Jurkat, Clone E6-1 (cell line): ENCODE results near the gene CES3.
"Not testable (repeated sequence)": the region's sequence is repeated elsewhere in the genome, so short reads cannot be mapped to it uniquely, and the experiment has no call there.

Experiments used
- DNase-seq: peaks from one replicate; pipeline ENCODE4 v3.0.0-alpha.2; 2011; ENCODE audit warnings: low read depth, low spot score
- H3K4me3 ChIP-seq: 2 replicates; pipeline ENCODE4 v1.5.1; 2011; ENCODE audit warnings: mild to moderate bottlenecking, low read length, control low read depth, moderate library complexity

Gene CES3

DNA sequence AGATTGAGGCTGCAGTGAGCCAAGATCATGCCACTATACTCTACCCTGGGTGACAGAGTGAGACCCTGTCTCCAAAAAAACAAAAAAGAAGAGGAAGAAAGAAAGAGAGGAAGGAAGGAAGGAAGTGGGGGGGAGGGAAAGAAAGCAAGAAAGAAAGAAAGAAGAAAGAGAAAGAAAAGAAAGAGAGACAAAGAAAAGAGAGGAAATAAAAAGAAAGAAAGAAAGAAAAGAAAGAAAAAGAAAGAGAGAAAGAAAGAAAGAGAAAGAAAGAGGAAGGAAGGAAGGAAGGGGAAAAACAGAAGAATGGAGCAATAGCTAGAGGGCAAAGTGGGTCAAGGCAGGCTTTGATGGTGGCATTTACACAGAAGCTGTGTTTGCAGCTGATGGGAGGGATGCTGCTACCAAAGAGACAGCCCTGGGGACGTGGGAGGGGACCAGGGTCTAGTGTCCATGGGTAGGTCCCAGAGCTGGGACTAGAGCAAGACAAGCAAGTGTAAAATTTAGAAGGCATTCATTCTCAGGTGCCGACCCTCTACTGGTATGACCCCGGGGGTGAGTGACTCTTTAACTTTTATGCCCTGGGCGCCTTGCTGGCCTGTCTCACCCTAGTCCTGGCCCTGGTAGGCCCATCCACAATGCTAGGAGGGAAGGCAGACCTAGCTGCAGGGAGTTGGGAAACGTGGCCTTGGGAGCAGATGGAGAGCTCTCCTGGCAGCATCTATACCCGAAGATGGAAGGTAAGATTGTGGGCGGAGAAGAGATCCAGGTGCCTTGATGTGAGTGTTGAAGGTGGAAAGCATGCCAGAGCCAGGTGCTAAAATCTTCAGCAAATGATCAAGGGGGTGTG is 2.0 kb upstream of the CES3 start:
- H3K4me3 ChIP-seq: no peak overlapping the region

DNA sequence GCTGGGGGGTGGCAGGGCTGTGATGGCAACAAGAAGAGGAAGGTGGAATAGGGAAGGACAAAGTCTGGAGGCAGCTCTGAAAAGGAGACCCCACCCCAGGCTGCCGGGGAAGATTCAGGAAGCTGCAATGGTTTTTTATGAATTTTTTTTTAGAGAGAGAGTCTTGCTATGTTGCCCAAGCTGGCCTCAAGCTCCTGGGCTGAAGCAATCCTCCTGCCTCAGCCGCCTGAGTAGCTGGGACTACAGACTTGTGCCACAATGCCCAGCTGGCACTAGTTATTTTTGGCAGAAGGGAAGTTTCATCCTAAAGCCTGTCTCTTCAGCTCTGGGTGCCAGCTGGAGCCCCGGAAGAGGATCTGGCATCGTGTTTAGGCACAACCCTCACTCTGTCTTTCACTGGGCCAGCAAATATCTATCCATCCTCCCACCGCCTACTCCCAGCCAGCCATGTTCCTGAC is 1.3 kb upstream of the CES3 start:
- no peak overlapping the region for H3K4me3 ChIP-seq
- no peak for DNase-seq

More for the DNA sequence above, 2.0 kb upstream of the CES3 start:
- DNase-seq: no peak

DNA sequence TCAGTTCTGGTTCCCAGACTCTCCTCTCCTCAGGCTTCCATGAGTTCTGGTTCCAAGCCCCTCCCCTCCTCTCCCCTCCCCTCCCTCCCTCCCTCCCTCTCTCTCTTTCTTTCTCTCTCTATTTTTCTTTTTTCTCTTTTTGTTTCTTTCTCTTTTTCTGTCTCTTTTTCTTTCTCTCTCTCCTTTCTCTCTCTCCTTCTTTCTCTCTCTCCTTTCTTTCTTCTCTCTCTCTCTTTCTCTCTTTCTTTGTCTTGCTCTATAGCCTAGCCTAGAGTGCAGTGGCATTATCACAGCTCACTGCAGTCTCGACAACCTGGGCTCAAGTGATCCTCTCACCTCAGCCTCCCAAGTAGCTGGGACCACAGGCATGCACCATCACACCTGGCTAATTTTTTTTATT is 796 bp upstream of the CES3 start:
- DNase-seq: no peak
- H3K4me3 ChIP-seq: no peak overlapping the region

DNA sequence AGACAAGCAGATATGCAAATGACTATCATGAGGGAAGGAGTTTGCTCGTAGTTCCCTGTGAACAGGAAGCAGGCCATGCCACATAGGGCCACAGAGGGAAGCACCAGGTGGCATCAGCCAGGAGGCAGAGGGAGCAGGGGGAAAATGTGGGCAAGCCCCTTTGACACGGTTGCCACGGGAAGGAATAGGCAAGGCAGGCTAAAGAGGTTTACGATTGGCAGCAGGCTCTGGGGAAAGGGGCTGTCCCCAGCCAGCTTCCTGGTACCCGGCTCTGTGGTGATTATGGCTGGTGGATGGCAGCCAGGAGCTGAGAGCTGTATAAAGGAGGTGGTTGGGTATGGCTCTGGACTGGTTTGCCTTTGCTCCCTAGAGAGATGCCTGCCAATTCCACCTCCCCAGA is 848 bp downstream of the CES3 start:
- H3K4me3 ChIP-seq: peak overlapping the region; percentile 82
- peak; percentile 26 for DNase-seq

DNA sequence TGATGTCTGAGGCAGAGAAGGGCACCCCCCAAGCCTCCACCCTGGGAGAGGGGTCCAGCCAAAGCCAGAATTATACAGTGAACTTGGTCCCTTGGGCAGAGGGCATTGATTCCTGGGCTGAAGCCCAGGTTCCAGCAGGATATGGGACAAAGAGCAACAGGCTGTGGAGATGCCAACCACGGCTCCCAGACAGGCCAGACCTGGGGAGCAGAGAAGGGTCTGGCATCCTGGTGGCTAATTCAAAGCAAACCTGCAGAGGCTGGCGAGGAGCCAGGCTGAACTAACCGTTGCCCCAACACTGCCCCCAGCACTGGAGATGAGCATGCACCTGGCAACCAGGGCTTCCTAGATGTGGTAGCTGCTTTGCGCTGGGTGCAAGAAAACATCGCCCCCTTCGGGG is 3.0 kb downstream of the CES3 start:
- no peak for DNase-seq
- H3K4me3 ChIP-seq: no peak overlapping the region

DNA sequence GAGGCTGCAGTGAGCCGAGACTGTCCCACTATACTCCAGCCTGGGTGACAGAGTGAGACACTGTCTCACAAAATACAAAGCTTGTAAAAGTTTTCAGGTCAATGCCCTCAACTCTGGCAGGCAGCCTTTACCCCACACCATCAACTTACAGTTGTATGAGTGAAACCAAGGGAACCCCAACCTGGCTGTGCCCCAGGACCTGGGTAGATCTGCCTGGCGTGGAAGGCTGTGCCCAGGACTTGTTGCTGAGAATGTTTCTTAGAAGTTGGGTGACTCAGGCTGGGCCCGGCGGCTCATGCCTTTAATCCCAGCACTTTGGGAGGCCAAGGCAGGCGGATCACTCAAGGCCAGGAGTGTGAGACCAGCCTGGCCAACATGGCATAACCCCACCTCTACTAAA is 7.8 kb downstream of the CES3 start:
- no peak for DNase-seq
- no peak overlapping the region for H3K4me3 ChIP-seq

DNA sequence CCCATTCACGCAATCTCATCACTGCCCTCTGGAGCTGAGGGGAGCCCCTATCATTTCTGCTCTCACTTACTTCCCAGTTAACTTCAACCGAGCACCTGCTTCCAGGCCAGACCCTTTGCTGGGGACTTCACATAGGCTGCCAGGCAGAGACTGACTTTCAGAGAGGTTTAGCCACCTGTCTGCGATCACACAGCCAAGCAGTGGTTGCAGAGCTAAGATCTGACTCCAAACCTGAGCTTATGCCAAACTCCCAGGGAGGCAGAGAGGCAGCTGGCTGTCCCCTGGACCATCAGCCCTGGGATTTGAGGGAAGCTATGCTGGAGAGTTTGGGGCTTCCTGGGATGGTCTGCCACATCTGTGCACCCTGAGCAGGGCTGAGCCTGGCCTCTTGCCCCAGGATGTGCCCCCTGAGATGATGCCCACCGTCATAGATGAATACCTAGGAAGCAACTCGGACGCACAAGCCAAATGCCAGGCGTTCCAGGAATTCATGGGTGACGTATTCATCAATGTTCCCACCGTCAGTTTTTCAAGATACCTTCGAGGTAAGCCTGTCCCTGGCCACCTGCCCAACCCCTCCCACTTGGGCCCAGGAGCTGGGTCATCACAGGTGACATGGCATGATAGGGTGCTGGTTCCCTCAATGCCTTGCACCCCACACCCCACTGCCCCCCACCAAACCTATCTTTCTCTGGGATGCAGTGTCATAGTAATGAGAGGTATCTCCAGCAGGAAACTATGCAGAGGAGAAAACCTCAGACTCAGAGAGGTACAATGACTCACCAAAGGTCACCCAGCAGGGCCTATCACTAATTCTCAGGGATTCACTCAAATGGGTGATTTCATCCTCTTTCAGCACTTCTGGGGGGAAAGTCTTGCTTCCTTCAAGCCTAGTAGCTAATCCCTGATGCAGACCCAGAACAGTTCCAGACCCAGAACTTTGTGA is 10.0 kb downstream of the CES3 start:
- no peak for DNase-seq
- no peak overlapping the region for H3K4me3 ChIP-seq

DNA sequence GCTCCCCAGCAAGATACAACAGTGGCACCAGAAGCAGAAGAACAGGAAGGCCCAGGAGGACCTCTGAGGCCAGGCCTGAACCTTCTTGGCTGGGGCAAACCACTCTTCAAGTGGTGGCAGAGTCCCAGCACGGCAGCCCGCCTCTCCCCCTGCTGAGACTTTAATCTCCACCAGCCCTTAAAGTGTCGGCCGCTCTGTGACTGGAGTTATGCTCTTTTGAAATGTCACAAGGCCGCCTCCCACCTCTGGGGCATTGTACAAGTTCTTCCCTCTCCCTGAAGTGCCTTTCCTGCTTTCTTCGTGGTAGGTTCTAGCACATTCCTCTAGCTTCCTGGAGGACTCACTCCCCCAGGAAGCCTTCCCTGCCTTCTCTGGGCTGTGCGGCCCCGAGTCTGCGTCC is 11.9 kb downstream of the CES3 start:
- no peak for DNase-seq
- no peak overlapping the region for H3K4me3 ChIP-seq

DNA sequence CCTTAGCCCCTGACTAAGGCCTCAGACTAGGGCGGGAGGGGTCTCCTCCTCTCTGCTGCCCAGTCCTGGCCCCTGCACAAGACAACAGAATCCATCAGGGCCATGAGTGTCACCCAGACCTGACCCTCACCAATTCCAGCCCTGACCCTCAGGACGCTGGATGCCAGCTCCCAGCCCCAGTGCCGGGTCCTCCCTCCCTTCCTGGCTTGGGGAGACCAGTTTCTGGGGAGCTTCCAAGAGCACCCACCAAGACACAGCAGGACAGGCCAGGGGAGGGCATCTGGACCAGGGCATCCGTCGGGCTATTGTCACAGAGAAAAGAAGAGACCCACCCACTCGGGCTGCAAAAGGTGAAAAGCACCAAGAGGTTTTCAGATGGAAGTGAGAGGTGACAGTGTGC is 12.7 kb downstream of the CES3 start:
- DNase-seq: no peak

DNA sequence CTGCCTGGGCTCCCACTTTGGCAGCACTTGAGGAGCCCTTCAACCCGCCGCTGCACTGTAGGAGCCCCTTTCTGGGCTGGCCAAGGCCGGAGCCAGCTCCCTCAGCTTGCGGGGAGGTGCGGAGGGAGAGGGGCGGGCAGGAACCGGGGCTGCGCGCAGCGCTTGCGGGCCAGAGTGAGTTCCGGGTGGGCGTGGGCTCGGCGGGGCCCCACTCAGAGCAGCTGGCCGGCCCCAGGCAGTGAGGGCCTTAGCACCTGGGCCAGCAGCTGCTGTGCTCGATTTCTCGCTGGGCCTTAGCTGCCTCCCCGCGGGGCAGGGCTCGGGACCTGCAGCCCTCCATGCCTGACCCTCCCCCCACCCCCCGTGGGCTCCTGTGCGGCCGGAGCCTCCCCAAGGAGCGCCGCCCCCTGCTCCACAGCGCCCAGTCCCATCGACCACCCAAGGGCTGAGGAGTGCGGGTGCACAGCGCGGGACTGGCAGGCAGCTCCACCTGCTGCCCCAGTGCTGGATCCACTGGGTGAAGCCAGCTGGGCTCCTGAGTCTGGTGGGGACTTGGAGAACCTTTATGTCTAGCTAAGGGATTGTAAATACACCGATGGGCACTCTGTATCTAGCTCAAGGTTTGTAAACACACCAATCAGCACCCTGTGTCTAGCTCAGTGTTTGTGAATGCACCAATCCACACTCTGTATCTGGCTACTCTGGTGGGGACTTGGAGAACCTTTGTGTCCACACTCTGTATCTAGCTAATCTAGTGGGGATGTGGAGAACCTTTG is 13.3 kb downstream of the CES3 start:
- not testable (repeated sequence) for H3K4me3 ChIP-seq, DNase-seq

More for the DNA sequence above, 12.7 kb downstream of the CES3 start:
- H3K4me3 ChIP-seq: no peak overlapping the region

DNA sequence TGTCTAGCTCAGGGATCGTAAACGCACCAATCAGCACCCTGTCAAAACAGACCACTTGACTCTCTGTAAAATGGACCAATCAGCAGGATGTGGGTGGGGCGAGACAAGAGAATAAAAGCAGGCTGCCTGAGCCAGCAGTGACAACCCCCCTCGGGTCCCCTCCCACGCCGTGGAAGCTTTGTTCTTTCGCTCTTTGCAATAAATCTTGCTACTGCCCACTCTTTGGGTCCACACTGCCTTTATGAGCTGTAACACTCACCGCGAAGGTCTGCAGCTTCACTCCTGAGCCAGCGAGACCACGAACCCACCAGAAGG is 13.8 kb downstream of the CES3 start:
- H3K4me3 ChIP-seq: not testable (repeated sequence)
- DNase-seq: peak; percentile 31

DNA sequence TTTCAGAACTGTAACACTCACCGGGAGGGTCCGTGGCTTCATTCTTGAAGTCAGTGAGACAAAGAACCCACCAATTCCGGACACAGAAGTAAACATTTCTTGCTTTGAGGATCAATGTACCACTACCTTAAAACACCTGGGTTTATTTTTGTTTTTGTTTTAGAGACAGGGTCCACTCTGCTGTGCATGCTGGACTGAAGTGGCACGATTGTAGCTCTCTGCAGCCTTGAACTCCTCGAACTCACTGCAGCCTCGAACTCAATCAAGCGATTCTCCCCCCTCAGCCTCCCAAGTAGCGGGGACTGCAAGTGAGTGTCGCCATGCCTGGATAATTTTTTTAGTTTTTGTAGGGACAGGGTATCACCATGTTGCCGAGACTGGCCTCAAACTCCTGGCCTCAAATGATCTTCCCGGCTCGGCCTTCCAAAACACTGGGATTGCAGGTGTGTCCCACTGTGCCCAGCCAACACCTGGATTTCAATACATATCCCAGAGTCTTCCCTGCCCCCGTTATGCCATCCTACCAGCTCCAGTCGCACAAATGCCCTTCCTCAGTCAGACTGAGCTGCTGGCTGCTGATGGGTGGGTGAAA is 14.3 kb downstream of the CES3 start:
- no peak overlapping the region for H3K4me3 ChIP-seq
- no peak for DNase-seq

DNA sequence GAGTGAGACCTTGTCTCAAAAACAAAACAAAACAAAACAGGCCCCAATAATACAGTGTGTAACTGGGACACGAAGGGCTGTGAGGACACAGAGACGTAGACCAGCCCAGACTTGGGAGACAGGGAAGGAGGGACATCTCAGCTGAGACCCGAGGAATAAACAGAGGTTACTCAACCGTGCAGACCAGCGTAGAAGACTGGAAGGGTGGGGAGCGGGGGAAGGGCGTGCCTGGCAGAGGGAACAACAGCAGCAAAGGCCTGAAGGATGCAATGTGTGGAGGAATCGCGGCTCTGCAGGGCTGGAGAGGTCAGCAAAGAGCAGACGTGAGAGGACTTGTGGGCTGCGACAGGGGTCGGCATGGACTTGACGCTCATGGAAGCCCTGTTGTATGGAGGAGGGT is 15.7 kb downstream of the CES3 start:
- H3K4me3 ChIP-seq: no peak overlapping the region
- no peak for DNase-seq

DNA sequence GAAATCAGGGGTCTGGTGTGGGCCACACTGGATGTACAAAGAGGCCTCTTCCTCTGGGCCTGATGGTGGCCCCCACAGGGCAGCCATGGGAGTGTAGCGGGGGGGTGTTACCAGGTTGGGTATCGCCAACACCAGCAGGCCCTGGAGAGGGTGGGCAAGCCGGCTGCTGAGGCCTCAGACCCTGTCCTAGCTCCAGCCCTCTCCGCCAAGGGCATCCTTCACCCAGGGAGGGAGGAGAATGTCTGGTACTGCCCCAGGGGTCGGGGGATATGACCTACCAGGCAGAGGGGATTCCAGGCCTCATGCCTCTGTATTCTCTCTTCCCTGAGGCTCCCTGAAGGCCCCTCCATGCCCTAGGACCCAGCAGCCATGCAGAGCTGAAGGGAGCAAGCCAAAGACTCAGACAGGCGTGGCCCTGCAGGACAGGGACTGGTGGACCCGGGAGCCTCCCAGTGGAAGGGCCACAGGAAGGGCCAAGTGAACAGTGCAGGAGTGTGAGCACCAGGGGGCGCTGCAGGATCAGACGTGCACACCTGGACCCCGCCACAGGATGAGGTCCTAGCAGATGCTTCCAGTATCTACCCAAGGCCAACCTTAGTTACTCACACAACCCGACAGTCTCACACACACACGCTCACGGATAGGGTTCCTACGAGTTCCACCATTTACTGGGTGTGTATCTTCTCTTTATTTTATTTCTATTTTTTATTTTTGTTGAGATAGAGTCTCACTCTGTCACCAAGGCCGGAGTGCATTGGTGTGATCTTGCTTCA is 16.5 kb downstream of the CES3 start:
- DNase-seq: peak; percentile 76
- H3K4me3 ChIP-seq: no peak overlapping the region

DNA sequence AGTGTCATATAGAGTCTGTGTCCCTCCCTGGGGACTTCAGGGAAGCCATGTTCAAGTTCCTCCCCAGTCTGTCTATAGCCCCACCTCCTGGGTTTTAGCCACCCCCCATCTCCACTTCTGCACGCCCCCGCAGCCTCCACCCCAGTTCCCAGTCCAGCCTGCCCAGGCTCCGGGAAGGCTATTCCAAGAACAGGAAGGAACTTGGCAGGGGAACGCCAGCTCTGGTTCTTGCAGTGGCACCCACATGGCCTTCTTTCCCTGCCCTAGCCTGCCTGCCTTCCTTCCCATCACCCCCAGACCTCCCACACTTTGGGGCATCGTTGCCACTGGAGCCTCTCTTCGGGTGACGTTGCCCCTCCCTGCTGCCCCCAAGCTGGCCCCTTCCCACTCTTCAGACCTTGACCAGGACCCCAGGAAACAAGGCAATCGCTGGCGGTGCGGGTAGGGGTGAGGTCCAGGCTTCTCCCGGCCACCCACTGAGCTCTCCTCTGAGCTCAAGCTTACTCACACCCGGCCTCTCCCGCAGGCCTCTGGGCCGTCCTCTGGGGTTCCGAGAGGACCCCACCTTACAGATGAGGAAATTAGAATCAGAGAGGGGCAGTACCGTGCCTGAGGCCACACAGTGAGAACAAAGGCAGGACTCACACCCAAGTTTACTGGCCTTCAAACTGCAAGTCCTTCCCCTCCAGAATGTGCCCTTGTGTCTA is 18.1 kb downstream of the CES3 start:
- DNase-seq: no peak
- no peak overlapping the region for H3K4me3 ChIP-seq

DNA sequence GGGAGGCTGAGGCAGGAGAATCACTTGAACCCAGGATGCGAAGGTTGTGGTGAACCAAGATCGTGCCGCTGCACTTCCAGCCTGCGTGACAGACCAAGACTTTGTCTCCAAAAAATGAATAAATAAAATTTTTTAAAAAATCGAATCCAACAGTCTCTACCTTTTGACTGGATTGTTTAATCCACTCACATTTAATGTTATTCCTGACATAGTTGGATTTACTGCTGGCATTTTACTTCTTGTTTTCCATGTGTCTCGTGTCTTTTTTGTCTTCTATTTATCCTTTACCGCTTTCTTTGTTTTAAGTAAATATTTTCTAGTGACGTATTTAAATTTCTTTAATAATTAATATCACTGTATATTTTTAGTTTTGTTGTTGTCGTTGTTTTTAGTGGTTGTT is 22.0 kb downstream of the CES3 start:
- H3K4me3 ChIP-seq: no peak overlapping the region
- no peak for DNase-seq

DNA sequence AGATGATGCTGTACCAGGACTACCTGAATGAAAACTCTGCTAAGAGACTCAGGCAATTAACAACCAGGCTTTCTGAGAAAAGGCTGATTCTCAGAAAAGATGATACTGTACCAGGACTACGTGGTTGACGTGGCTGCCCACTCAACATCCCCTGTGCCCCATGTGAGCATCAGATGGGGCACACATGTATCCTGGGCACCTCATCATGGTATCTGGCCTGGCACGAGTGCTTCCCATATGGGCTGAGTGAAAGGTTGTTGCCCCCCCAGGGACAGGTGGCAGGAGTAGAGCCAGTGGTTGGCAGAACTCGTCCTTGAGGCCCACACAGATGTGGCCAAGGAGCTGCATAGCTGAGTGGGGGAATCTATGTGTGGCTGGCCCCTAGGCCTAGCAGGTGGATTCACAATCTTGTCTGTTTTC is 23.8 kb downstream of the CES3 start:
- no peak overlapping the region for H3K4me3 ChIP-seq
- DNase-seq: no peak

DNA sequence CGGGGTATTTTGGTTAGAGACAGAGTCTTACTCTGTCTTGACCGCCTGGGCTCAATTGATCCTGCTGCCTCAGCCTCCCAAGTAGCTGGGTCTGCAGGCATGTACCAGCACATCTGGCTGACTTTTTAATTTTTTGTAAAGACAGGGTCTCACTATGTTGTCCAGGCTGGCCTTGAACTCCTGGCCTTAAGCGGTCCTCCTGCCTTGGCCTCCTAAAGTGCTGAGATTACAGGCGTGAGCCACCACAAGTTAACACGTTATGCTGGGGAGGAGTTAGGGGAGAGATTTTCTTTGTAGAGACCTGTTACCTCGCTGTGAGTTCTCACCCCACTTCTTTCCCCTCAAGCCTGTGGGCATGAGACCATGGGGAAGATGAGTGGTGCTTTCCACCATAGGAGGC is 25.5 kb downstream of the CES3 start:
- DNase-seq: no peak
- H3K4me3 ChIP-seq: no peak overlapping the region
